HS-5 (cell line): ENCODE results near the gene ITPRIPL1.

Experiments used
- DNase-seq: peaks from one replicate; pipeline ENCODE4 v3.0.0-alpha.2; 2012; ENCODE audit warnings: low read depth

Gene ITPRIPL1

GRCh38 chr2:96359310-96359709 lies 34.2 kb downstream of the ITPRIPL1 start:
- DNase-seq, result no peak

- DNase-seq, result no peak
Observed at GRCh38 chr2:96359866-96360265, 34.7 kb downstream of the ITPRIPL1 start.

- no peak for DNase-seq
Observed at GRCh38 chr2:96361751-96362150, 36.6 kb downstream of the ITPRIPL1 start.

GRCh38 chr2:96369186-96369585 lies 44.1 kb downstream of the ITPRIPL1 start:
- DNase-seq, result no peak

GRCh38 chr2:96374211-96374951 lies 49.3 kb downstream of the ITPRIPL1 start:
- DNase-seq, result no peak
